Caco-2 (cell line): Measurements from ENCODE around the gene UNC45A. TPM values are rescaled to one million over a fixed set of nuclear protein-coding genes. Genes with fewer than 3 reads are reported as not detected.

Source experiments
- BruUV-seq: library from RNA; stranded (reverse); fragments of 400-500 nt; replicated peaks from 2 replicates; lab custom pipeline; 2021; lab: Mats Ljungman, UMichigan
- CTCF ChIA-PET: fragments of 300-600 bp; sonication (Branson Sonifier 250); formaldehyde crosslinking; loops from one replicate; lab custom pipeline; 2022; ENCODE audit warnings: antibody characterized with exemption; lab: Charles Lee
- POLR2A ChIA-PET: fragments of 300-600 bp; sonication (Branson Sonifier 250); formaldehyde crosslinking; loops from one replicate; lab custom pipeline; 2022; ENCODE audit warnings: antibody characterized with exemption; lab: Charles Lee
- DNase-seq, 2 experiments: peaks; one replicate each; pipeline versions ENCODE4 v3.0.0 to v3.0.0-alpha.2; 2020 to 2022
- H3K27me3 ChIP-seq: replicated peaks from 2 replicates; pipeline ENCODE4 v1.6.0; 2011; ENCODE audit warnings: low read length; ENCODE audit not compliant: control insufficient read depth, insufficient read depth
- H3K36me3 ChIP-seq: 2 replicates; pipeline ENCODE4 v1.5.1; 2011; ENCODE audit warnings: low read length; ENCODE audit not compliant: control insufficient read depth, insufficient read depth
- H3K4me1 ChIP-seq: fragments of 250-450 bp; sonication (Bioruptor Pico); 2 replicates; pipeline ENCODE4 v1.5.1; 2020; ENCODE audit warnings: mild to moderate bottlenecking
- H3K4me3 ChIP-seq: 2 replicates; pipeline ENCODE4 v1.5.1; 2011; ENCODE audit warnings: low read depth, mild to moderate bottlenecking, control low read depth, low read length
- H3K9me3 ChIP-seq: fragments of 250-450 bp; sonication (Bioruptor Pico); 2 replicates; pipeline ENCODE4 v1.5.1; 2020; ENCODE audit warnings: mild to moderate bottlenecking, moderate library complexity
- H3K27ac Mint-ChIP-seq: one replicate; pipeline ENCODE4 v1.8.0; 2022; ENCODE audit warnings: mixed read lengths; ENCODE audit not compliant: unreplicated experiment
- H3K27me3 Mint-ChIP-seq: one replicate; pipeline ENCODE4 v1.8.0; 2022; ENCODE audit warnings: mixed read lengths; ENCODE audit not compliant: insufficient read depth, unreplicated experiment
- H3K36me3 Mint-ChIP-seq: one replicate; pipeline ENCODE4 v1.8.0; 2022; ENCODE audit warnings: mild to moderate bottlenecking, mixed read lengths; ENCODE audit not compliant: insufficient read depth, unreplicated experiment
- H3K4me1 Mint-ChIP-seq: one replicate; pipeline ENCODE4 v1.8.0; 2022; ENCODE audit warnings: low read depth, mixed read lengths; ENCODE audit not compliant: unreplicated experiment
- H3K4me3 Mint-ChIP-seq: one replicate; pipeline ENCODE4 v1.8.0; 2022; ENCODE audit warnings: mild to moderate bottlenecking, moderate library complexity, mixed read lengths; ENCODE audit not compliant: unreplicated experiment
- H3K9me3 Mint-ChIP-seq: one replicate; pipeline ENCODE4 v1.8.0; 2022; ENCODE audit warnings: mixed read lengths; ENCODE audit not compliant: unreplicated experiment
- intact Hi-C: fragments of 100-400 bp; cut with micrococcal nuclease; formaldehyde crosslinking; loops from one replicate; pipeline ENCODE4 v1.10.0; 2022; ENCODE audit not compliant: unreplicated experiment
- total RNA-seq: library from RNA; stranded (reverse); gene quantifications from 2 replicates; pipeline ENCODE4 v1.2.3, GENCODE V29; 2022
- TF ChIP-seq, protein P1 (sequence below), 2 experiments: fragments of 200-600 bp in 1 of 2; IDR thresholded peaks; 1 replicate in 1 of 2; 2 replicates in 1 of 2; pipeline versions ENCODE4 v1.5.1 to v1.8.0; 2011 to 2022; ENCODE audit warnings: antibody characterized with exemption in 1 of 2, control low read depth in 1 of 2, inconsistent platforms in 1 of 2, low read depth in 1 of 2, low read length in 1 of 2, mild to moderate bottlenecking in 1 of 2, moderate library complexity in 1 of 2; ENCODE audit not compliant: insufficient read depth in 1 of 2, severe bottlenecking in 1 of 2, unreplicated experiment in 1 of 2

UNC45A gene
- total RNA-seq, 1 experiment from 2014 or later: 62.6 TPM

DNA sequence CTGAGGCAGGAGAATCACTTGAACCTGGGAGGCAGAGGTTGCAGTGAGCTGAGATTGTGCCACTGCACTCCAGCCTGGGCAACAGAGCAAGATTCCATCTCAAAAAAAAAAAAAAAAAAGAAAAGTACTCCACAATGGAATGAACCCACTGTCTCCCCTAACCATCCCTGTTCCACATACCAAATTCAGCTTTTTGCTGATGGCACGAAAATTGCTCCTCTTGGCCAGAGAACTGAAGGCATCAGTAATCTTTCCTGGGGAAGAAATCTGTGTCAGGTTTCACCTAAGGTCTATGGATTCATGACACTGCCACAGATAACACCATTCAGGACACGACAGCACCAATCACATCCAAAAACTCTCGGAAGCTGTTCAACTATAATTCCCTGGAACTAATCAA is 66.1 kb downstream of the UNC45A start:
- CTCF ChIA-PET: no interaction called here
- no peaks in the 10 kb centered on the region for H3K9me3 ChIP-seq
- peaks cover 3% of the 10 kb centered on the region for H3K36me3 ChIP-seq
- POLR2A ChIA-PET: interaction anchor here (0.6 to 0.7 kb wide), 2 partner anchors 47 to 174 kb away, joined by 3 to 5 read pairs; partner anchors contain the start of gene RCCD1
- peaks cover 54% of the 10 kb centered on the region for H3K36me3 Mint-ChIP-seq
- H3K4me1 ChIP-seq: no peaks in the 10 kb centered on the region
- DNase-seq: no peak
- BruUV-seq: no TSS peak
- H3K27me3 ChIP-seq: no peaks in the 10 kb centered on the region
- intact Hi-C loops: no loop called here
- no peak overlapping the region for H3K4me3 ChIP-seq
- no peak overlapping the region for H3K4me3 Mint-ChIP-seq
- TF ChIP-seq, protein P1, sequence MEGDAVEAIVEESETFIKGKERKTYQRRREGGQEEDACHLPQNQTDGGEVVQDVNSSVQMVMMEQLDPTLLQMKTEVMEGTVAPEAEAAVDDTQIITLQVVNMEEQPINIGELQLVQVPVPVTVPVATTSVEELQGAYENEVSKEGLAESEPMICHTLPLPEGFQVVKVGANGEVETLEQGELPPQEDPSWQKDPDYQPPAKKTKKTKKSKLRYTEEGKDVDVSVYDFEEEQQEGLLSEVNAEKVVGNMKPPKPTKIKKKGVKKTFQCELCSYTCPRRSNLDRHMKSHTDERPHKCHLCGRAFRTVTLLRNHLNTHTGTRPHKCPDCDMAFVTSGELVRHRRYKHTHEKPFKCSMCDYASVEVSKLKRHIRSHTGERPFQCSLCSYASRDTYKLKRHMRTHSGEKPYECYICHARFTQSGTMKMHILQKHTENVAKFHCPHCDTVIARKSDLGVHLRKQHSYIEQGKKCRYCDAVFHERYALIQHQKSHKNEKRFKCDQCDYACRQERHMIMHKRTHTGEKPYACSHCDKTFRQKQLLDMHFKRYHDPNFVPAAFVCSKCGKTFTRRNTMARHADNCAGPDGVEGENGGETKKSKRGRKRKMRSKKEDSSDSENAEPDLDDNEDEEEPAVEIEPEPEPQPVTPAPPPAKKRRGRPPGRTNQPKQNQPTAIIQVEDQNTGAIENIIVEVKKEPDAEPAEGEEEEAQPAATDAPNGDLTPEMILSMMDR (IDR thresholded peaks at IDR 0.05; ENCODE audit: insufficient read depth in 1 of 2, low read depth in 1 of 2, low read length in 1 of 2, severe bottlenecking in 1 of 2, unreplicated experiment in 1 of 2): no peak
- no peak overlapping the region for H3K27ac Mint-ChIP-seq
- no peaks in the 10 kb centered on the region for H3K27me3 Mint-ChIP-seq
- no peaks in the 10 kb centered on the region for H3K4me1 Mint-ChIP-seq
- no peaks in the 10 kb centered on the region for H3K9me3 Mint-ChIP-seq

Other genes with a start within 250 kb of the UNC45A start
- 15.6 and 18.1 TPM in 2 replicates for gene BLM, start 217.9 kb upstream of the UNC45A start, total RNA-seq
- gene FURIN, start 66.7 kb upstream of the UNC45A start, total RNA-seq: 41.5 and 43.0 TPM in 2 replicates
- 1.7 and 1.8 TPM in 2 replicates for gene FES, start 50.8 kb upstream of the UNC45A start, total RNA-seq
- 64.9 and 69.8 TPM in 2 replicates for gene MAN2A2, start 32.0 kb upstream of the UNC45A start, total RNA-seq
- gene HDDC3, start 2.7 kb upstream of the UNC45A start, total RNA-seq: 20.0 and 21.6 TPM in 2 replicates
- gene RCCD1, start 19.6 kb downstream of the UNC45A start, total RNA-seq: 26.1 and 29.6 TPM in 2 replicates
- gene PRC1, start 59.2 kb downstream of the UNC45A start, total RNA-seq: 142 and 145 TPM in 2 replicates
- 13.3 and 13.7 TPM in 2 replicates for gene VPS33B, start 87.3 kb downstream of the UNC45A start, total RNA-seq
- gene SV2B, start 165.0 kb downstream of the UNC45A start, total RNA-seq: not detected in 2 replicates